ENCODE results near the gene CSGALNACT2. TPM values are rescaled to one million over a fixed set of nuclear protein-coding genes. Genes with fewer than 3 reads are reported as not detected.

CSGALNACT2 gene
- total RNA-seq, 8 experiments from 2014 or later, result 6.6 to 22.9 (median 11.8) TPM

DNA sequence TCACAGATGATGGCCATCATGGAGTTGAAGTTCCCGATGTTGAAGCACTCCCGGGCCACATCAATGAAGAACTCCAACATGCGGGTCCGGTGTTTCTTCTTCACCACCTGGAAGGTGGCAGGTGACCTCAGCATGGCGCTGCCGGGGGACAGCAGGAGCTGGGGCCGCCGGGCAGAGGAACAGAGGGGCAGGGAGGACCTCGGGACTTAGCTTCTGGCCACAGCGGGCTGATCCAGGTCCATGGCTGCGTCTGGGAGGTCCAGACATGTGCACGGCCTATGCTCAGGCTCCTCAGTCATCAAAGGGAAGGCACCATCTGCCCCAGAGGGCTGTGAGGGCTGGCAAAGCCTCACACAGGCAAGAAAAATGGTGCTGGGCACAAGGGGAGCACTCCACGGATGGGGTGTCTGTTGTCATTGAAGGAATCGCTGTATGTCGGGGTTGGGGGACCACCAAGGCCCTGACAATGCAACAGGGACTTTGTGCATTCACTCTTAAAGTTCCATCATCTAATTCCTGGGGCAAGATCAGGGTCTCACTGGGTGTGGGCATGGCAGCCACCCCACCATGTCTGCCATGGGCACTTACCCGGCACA is 60.9 kb downstream of the CSGALNACT2 start:
- WGBS, 10 experiments, result 71 to 100% (median 84%) methylated on average over 1 to 8 of the region's 16 CpGs; no CpG with 5 or more reads in 4 of the 10 experiments

DNA sequence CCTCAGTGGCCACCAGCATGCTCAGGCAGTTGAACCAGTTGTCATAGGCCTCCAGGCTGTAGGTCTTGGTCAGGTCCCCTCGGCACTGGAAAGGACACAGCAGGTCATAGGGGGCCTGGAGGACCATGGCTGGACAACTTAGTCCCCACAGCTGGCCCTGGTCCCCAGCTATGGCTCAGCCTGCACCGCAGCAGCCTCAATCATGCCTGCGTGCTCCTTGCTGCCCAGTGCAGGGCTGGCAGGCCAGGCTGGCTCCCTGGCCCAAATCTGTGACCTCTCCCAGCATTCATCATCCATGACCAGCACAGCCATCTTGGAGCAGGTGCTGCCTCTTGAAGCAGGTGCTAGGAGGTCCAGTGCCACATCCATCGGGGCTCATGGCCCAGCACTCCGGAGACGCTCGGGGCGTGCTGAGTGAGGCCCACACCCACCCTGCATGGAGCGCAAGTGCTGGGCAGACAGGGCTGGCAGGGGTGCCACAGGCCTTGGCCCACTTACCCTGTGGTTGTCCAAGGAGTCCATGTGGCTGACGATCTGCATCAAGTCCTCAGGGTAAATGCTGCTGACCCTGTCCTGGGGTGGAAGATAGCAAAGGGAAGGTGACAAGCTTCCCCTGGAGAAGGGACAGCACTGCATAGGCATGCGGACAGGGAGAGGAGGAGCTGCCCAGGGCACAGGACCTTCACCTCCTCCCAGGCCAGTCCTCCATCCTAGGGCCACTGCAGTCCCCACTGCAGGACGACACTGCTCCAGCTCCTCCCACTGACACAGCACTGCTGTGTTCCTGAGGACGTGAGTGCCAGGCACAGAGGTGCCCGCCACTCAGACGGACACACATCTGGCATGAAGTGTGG is 61.7 kb downstream of the CSGALNACT2 start:
- no peak for ATAC-seq (replicated peaks in 6 of 8)
- H3K4me1 ChIP-seq (replicated peaks in 1 of 2), result no peaks in the 10 kb centered on the region
- WGBS, 10 experiments, result 71 to 100% (median 100%) methylated on average over 1 to 6 of the region's 15 CpGs; no CpG with 5 or more reads in 1 of the 10 experiments
- H3K4me3 ChIP-seq, result no peak overlapping the region
- no peak overlapping the region for H3K27ac ChIP-seq
- in situ Hi-C loops (cut with MboI; ENCODE audit: low pct_unique_long_range_greater_than_20kb in 2 of 9, low sequenced_read_pairs in 9 of 9, unreplicated experiment in 9 of 9), result no loop called here

More for the DNA sequence above, 60.9 kb downstream of the CSGALNACT2 start:
- no peak overlapping the region for H3K4me3 ChIP-seq
- in situ Hi-C loops (cut with MboI; ENCODE audit: low pct_unique_long_range_greater_than_20kb in 2 of 9, low sequenced_read_pairs in 9 of 9, unreplicated experiment in 9 of 9), result no loop called here
- no peaks in the 10 kb centered on the region for H3K4me1 ChIP-seq (replicated peaks in 1 of 2)
- no peak overlapping the region for H3K27ac ChIP-seq
- no peak for ATAC-seq (replicated peaks in 6 of 8)

DNA sequence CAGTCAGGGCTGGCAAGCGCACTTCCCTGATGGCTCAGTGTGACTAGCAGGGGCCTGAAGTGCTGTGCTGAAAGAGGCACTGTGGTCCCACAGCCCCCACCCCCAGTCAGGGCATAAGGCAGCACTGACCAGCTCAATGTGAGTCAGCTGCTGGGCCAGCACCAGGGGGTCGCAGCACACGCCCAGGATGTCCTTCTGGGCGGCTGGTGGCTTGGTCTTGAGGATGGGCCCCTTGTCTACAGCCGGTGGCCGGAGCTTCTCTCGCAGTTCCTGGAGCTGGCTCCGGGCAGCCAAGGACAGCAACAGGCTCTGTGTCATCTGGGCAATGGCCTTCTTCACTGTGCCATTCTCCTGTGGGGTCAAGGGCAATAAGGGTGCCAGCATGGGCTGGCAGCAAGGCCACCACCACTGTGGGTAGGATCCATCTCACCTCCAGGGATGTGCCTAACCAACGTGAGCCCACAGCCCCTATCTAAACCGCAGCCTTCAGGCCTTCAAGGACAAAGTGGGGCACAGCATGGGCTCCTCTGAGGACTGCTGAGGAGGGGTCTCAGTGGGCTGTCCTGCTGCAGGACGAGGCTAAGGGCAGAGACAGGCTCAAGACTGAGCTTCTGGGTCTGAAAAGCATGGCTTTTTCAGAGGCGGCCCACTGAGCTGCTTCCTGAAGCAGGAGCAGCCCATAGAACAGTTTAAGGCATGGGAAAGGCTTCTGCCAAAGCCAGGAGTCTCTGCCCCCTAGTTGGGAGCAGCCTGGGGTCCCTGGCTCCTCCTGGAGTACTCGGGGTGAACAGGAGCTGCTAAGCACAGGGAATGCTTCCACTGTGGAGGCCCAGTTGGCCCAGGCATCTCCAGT is 62.5 kb downstream of the CSGALNACT2 start:
- WGBS, 10 experiments, result 60 to 100% (median 95%) methylated on average over 1 to 4 of the region's 13 CpGs; no CpG with 5 or more reads in 5 of the 10 experiments
- in situ Hi-C loops (cut with MboI; ENCODE audit: low pct_unique_long_range_greater_than_20kb in 2 of 9, low sequenced_read_pairs in 9 of 9, unreplicated experiment in 9 of 9), result no loop called here
- ATAC-seq (replicated peaks in 6 of 8), result no peak
- Histone ChIP-seq H3K4me1 (replicated peaks in 1 of 2) (no peaks in the 10 kb centered on the region), H3K4me3 (no peak overlapping the region), H3K27ac (no peak overlapping the region)

DNA sequence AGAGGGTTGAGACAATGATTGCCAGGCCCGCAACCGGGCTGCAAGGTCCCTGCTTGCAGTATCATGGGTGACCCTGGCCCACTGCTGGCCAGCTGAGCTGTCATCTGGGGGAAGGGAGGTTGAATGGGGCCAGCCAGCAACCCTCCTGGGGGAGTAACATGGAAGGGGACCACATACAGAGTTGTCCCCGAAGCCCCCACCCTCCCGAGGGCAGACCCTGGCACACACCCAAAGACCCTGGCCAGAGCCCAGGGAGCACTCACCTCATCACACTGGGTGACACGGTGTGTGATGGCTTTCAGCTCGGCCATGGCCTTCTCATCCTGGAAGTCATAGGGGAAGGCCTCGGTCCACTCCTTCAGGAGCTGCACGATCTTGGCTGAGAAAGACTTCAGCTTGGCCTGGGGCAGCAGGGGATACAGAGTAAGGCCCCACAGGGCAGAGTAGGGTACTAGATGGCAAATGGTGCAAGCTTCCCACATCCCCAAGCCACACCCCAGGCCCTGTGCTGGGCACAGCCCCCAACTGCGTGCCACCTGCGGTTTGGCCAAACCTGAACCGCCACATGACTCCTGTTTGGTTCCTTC is 63.4 kb downstream of the CSGALNACT2 start:
- H3K4me3 ChIP-seq, result peak overlapping the region in 1 of 5 donors; percentile 15
- no peak overlapping the region for H3K27ac ChIP-seq
- ATAC-seq (replicated peaks in 6 of 8), result no peak
- H3K4me1 ChIP-seq (replicated peaks in 1 of 2), result no peaks in the 10 kb centered on the region
- in situ Hi-C loops (cut with MboI; ENCODE audit: low pct_unique_long_range_greater_than_20kb in 2 of 9, low sequenced_read_pairs in 9 of 9, unreplicated experiment in 9 of 9), result no loop called here
- 73 to 95% (median 90%) methylated on average over 2 to 6 of the region's 11 CpGs; no CpG with 5 or more reads in 5 of the 10 experiments for WGBS, 10 experiments

DNA sequence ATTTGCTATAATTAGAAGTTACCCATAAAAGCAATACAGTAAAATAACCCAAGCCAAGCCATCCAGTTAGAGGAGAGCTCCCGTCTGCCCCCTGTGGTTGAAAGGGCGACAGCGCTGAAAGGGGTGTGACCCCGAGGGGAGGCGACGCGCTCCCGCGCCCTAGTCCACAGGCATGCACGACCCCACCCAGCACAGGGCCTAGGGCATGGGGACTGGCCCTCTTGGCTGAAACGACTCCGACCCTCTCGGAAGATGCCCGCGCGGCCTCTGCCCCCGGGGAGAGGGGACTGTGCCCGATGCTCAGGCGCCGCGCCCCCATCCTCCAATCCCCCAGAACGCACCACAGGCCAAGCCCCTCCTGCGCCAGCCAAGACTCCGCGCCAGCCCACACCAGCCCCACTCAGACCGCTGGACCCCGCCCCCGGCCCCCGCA is 64.0 kb downstream of the CSGALNACT2 start:
- in situ Hi-C loops (cut with MboI; ENCODE audit: low pct_unique_long_range_greater_than_20kb in 2 of 9, low sequenced_read_pairs in 9 of 9, unreplicated experiment in 9 of 9), result no loop called here
- Histone ChIP-seq H3K4me3 (peak overlapping the region in 2 of 5 donors; percentile 9 to 15), H3K27ac (no peak overlapping the region), H3K4me1 (replicated peaks in 1 of 2) (no peaks in the 10 kb centered on the region)
- ATAC-seq (replicated peaks in 6 of 8), result peak; percentile 17 to 78 (median 47)
- WGBS, 10 experiments, result 0% methylated on average over 1 of the region's 29 CpGs; no CpG with 5 or more reads in 7 of the 10 experiments

DNA sequence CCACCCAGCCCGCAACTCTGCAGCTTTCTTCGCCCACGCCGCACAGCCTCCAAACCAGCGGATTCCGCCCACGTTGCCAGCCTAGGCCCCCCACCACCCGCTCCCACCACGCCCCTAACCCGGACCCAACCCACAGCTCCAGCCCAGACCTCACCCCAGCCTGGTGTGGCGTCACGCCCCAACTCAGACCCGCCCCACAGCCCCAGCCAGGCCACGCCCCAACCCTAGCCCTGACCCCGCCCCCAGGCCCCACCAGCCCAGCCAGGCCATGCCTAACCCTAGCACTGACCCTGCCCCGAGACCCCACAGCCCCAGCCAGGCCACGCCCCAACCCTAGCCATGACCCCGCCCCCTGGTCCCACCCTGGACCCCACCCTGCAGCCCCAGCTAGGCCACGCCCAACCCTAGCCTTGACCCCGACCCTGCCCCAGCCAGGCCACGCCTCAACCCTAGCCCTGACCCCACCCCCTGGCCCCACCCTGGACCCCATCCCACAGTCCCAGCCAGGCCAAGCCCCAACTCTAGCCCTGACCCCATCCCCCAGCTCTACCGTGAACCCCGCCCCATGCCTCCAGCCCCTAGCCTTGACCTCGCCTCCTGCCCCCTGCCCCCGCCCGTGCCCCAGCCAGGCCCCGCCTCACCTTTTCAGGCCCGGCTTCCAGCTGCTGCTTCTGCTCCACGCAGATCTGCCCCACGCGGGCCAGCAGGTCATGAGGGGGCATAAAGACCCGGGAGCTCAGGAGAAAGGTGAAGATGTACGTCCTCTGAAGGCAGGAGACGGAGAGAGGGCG is 64.6 kb downstream of the CSGALNACT2 start:
- Histone ChIP-seq H3K4me1 (replicated peaks in 1 of 2) (no peaks in the 10 kb centered on the region), H3K27ac (no peak overlapping the region), H3K4me3 (peak overlapping the region in 1 of 5 donors; percentile 15)
- ATAC-seq (replicated peaks in 6 of 8), result peak; percentile 7 to 68 (median 53)
- in situ Hi-C loops (cut with MboI; ENCODE audit: low pct_unique_long_range_greater_than_20kb in 2 of 9, low sequenced_read_pairs in 9 of 9, unreplicated experiment in 9 of 9), result no loop called here
- 25% methylated on average over 5 of the region's 35 CpGs; no CpG with 5 or more reads in 9 of the 10 experiments for WGBS, 10 experiments

DNA sequence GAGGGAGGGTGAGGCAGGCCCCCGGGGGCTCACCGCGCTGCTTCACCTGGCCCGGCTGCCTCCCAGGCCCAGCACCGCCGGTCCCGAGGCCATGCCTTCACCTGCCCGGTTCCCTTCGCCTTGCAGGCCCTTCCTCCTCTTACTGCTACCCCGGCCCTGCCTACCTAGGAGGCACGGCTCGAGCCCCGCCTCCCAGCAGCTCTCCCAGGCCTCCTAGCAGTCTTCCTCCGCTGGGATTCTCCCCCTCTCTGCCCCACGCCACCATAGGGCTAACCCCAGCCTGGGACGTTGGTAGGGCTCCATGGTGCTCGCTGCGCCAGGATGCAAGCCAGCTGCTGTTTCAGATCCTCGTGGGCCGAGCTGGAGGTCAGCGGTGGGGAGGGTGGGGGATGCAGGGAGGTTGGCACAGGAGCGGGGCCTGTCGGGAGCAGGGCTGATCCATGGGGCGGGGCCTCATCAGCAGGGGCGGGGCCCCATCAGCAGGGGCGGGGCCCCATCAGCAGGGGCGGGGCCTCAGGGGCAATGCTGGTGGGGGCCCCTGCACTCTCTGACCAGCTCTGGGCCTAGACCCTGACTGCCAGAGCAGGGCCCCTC is 65.3 kb downstream of the CSGALNACT2 start:
- in situ Hi-C loops (cut with MboI; ENCODE audit: low pct_unique_long_range_greater_than_20kb in 2 of 9, low sequenced_read_pairs in 9 of 9, unreplicated experiment in 9 of 9), result no loop called here
- WGBS, 10 experiments, result 50% methylated on average over 4 of the region's 27 CpGs; no CpG with 5 or more reads in 9 of the 10 experiments
- peak in 5 of 8 experiments; percentile 13 to 55 (median 49) for ATAC-seq (replicated peaks in 6 of 8)
- Histone ChIP-seq H3K27ac (no peak overlapping the region), H3K4me3 (peak overlapping the region in 1 of 5 donors; percentile 9), H3K4me1 (replicated peaks in 1 of 2) (no peaks in the 10 kb centered on the region)

DNA sequence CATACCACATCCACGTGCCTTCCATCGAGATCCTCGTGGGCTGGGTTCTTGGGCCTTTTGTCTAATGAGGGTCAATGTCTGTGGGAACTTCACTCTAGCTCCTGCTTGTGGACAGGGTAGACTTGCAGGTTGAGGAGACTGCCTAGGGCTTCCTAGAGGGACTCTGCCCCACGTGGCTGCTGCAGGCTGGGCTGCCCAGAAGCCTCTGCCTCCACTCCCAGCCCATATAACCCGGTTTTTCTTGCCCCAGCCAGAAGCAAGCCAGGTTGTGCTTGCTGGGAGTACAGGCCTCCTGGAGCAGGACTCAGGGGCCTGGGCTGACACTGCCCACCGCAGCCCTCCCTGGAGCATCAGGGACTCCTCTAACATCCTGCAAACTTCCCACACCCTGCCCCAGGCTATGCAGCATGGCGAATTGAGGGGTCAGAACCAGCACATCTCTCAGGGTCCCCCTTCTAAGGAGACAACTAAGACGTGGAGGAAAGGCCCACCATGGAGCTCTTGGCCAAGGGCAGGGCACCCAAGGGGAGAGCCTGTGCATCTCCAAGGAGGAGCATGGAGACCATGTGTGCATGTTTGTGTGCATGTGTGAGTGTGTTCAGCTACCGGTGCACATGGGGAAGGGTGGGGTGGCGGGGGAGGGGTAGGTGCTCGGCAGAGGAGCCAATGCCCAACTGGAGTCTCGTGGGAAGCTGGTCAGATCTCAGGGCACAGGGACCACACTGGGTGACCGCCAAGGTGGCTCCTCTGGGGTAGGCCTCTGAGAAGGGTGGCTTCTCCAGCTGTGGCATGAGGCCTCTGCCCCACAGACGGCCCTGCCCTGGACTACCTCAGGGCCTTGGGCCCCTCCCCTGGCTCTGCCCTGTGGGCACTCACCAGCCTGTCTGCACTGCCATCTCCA is 66.0 kb downstream of the CSGALNACT2 start:
- 70 to 80% methylated on average over 1 of the region's 14 CpGs; no CpG with 5 or more reads in 8 of the 10 experiments for WGBS, 10 experiments
- H3K27ac ChIP-seq, result no peak overlapping the region
- H3K4me3 ChIP-seq, result no peak overlapping the region
- H3K4me1 ChIP-seq (replicated peaks in 1 of 2), result no peaks in the 10 kb centered on the region
- in situ Hi-C loops (cut with MboI; ENCODE audit: low pct_unique_long_range_greater_than_20kb in 2 of 9, low sequenced_read_pairs in 9 of 9, unreplicated experiment in 9 of 9), result no loop called here
- ATAC-seq (replicated peaks in 6 of 8), result peak in 7 of 8 experiments; percentile 8 to 29 (median 15)

DNA sequence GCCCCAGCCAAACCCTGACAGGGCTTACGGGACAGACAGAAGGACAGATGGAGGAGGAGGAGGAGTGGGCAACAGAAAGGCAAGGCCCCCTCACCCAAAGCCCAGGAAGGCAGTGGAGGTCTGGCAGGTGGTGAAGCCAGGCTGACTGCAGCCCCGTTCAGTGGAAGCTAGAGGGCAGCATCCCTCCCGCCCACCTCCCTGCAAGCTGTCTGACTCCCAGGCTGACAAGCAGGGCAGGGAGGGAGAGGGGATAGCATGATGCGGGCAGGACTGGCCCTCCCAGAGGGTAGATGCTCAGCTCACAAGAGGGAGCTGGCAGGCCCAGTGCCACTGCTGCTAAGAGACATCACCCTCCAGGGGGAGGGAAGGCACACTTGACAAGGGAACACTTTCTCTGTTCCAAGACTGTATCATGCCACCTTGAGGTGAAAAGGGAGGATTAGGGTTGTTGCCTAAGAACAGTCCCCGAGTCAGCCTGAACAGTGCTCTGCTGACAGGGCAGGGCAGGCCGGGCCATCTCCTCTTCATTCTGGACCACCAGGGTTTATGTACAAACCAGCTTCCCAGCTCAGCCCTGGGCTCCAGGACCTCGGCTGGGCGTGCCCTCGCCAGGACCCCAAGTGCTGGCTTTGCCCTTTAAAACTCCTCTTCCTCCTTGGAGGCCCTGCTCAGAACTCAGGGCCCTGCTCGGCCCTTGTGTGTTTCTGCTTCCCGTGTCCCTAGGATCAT is 66.9 kb downstream of the CSGALNACT2 start:
- Histone ChIP-seq H3K4me1 (replicated peaks in 1 of 2) (no peaks in the 10 kb centered on the region), H3K27ac (no peak overlapping the region)

DNA sequence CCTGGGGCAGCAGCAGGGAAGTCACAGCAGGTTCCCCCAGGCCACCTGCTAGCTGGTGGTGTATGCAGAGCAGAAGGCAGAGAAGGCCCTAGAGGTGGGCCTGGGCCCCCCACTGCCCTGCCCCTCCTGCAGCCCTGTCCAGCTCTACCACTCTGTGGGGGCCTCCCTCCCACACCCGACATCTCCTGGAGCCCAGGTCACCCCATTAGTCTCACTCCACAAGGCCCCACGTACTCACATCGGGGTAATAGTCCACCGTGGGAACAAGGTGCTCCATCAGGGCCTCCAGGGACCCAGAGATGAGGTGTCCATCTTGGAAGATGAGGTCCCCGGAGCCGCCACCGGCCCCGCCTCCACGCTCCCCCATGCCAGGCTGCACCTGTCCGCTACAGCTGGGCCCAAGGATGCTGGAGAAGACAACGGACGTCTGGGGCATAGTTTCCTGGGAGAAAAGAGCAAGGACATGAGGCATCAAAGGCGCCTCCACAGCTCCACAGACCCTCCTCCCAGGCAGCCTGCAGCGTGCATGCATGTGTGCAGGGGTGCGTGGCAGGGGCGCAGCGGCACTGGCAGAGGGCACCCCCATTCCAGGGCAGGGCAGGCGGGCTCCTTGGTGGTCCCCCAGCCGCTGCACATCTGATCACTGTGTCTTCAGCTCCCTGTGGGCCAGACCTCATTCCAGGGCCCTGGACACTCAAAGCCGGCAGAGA is 67.6 kb downstream of the CSGALNACT2 start:
- no peak for ATAC-seq (replicated peaks in 6 of 8)
- Histone ChIP-seq H3K27ac (no peak overlapping the region), H3K4me3 (no peak overlapping the region), H3K4me1 (replicated peaks in 1 of 2) (no peaks in the 10 kb centered on the region)
- WGBS, 10 experiments, result 60 to 100% (median 80%) methylated on average over 1 to 6 of the region's 20 CpGs; no CpG with 5 or more reads in 5 of the 10 experiments
- in situ Hi-C loops (cut with MboI; ENCODE audit: low pct_unique_long_range_greater_than_20kb in 2 of 9, low sequenced_read_pairs in 9 of 9, unreplicated experiment in 9 of 9), result no loop called here

More for the DNA sequence above, 66.9 kb downstream of the CSGALNACT2 start:
- H3K4me3 ChIP-seq, result no peak overlapping the region
- WGBS, 10 experiments, result 20 to 81% (median 59%) methylated on average over 1 to 6 of the region's 11 CpGs; no CpG with 5 or more reads in 5 of the 10 experiments
- in situ Hi-C loops (cut with MboI; ENCODE audit: low pct_unique_long_range_greater_than_20kb in 2 of 9, low sequenced_read_pairs in 9 of 9, unreplicated experiment in 9 of 9), result no loop called here
- peak; percentile 42 to 83 (median 64) for ATAC-seq (replicated peaks in 6 of 8)

Measured in motor neuron (in vitro differentiated cells).